Endometrial microvascular endothelial cells (primary cell): ENCODE results near the gene CYP51A1. TPM values are rescaled to one million over a fixed set of nuclear protein-coding genes. Genes with fewer than 3 reads are reported as not detected.

Experiments
- in situ Hi-C: cut with HindIII; loops from 2 replicates; pipeline ENCODE4 v1.10.0; 2017; ENCODE audit warnings: low sequenced_read_pairs, low pct_unique_long_range_greater_than_20kb; ENCODE audit errors: inconsistent ontology term
- total RNA-seq: library from RNA; depleted of rRNA; stranded (reverse); fragments of >200 nt; gene quantifications from one replicate; pipeline ENCODE4 v1.2.3, GENCODE V29; 2015; ENCODE audit errors: inconsistent ontology term

CYP51A1 gene
- total RNA-seq, 1 donor from 2014 or later = 64.5 TPM

GRCh38 chr7:92064438-92065029, 69.7 kb downstream of the CYP51A1 start:
- in situ Hi-C loops = no loop called here

Other genes starting within 250 kb of the CYP51A1 start
- gene AKAP9, start 193.6 kb downstream of the CYP51A1 start, total RNA-seq = 12.3 TPM
- not detected for gene LRRD1, start 44.7 kb upstream of the CYP51A1 start, total RNA-seq
- gene KRIT1, start 111.4 kb upstream of the CYP51A1 start, total RNA-seq = 25.9 TPM
- gene ANKIB1, start 111.5 kb upstream of the CYP51A1 start, total RNA-seq = 26.6 TPM